ENCODE results near the gene ZBTB12. TPM values are rescaled to one million over a fixed set of nuclear protein-coding genes. Genes with fewer than 3 reads are reported as not detected.

The ZBTB12 gene
- total and polyA plus RNA-seq, 2 of the 4 experiments (the other 2 are of a cell fraction): 2.0 to 8.5 TPM

GRCh38 chr6:31899882-31900722 lies 1.8 kb downstream of the ZBTB12 start:
- in situ Hi-C loops (cut with MboI; ENCODE audit: low sequenced_read_pairs) (no loop called here), dilution Hi-C loops (cut with HindIII; ENCODE audit: low sequenced_read_pairs, unreplicated experiment) (no loop called here), intact Hi-C loops (cut with micrococcal nuclease) (loop anchor here (5.0 kb wide), 1 partner anchor 252 kb away; the partner anchor contains the start of genes PPT2 and PRRT1)
- no TSS peak for BruUV-seq (replicated peaks)
- Histone ChIP-seq H3K4ac (ENCODE audit: low read depth, low read length) (no peak overlapping the region), H3K9me3 (ENCODE audit: control insufficient read depth, insufficient read depth, low read length) (no peaks in the 10 kb centered on the region), H3K27ac (ENCODE audit: insufficient read depth, low read length) (no peak overlapping the region), H3K4me2 (ENCODE audit: low read depth, low read length) (no peak overlapping the region), H2AK5ac (ENCODE audit: low read depth, low read length) (0 out of 2 replicates have a peak overlapping the region, but pooled peaks have one; percentile 6), H3K23ac (ENCODE audit: low read depth, low read length) (no peak overlapping the region), H2AK9ac (replicated peaks; ENCODE audit: low read depth, low read length, poor library complexity) (no peak overlapping the region), H2BK120ac (ENCODE audit: low read depth, low read length) (no peak overlapping the region), H3K4me3 (ENCODE audit: insufficient read depth, low read depth, low read length) (no peak overlapping the region), H3K27me3 (ENCODE audit: control insufficient read depth, insufficient read depth, low read length) (no peaks in the 10 kb centered on the region), H2BK5ac (ENCODE audit: low read depth, low read length, poor library complexity, severe bottlenecking) (no peak overlapping the region), H2BK20ac (ENCODE audit: low read depth, low read length) (no peak overlapping the region), H4K5ac (ENCODE audit: low read depth, low read length) (no peak overlapping the region), H3K56ac (ENCODE audit: extremely low read depth, insufficient read depth, low read length) (no peak overlapping the region), H3K9ac (ENCODE audit: low read depth, low read length) (no peak overlapping the region), H3K14ac (replicated peaks; ENCODE audit: low read depth, low read length) (no peak overlapping the region), H2BK15ac (ENCODE audit: low read depth, low read length) (no peak overlapping the region), H2AFZ (replicated peaks; ENCODE audit: low read length, poor library complexity) (no peak overlapping the region), H4K20me1 (ENCODE audit: insufficient read depth, low read length) (peaks cover 7% of the 10 kb centered on the region), H3K9me1 (ENCODE audit: insufficient read depth, low read length) (peaks cover 5% of the 10 kb centered on the region; the same call in 1 of the 2 replicates), H4K8ac (ENCODE audit: low read depth in 2 of 2, low read length in 2 of 2) (no peak overlapping the region), H4K91ac (ENCODE audit: insufficient read depth, low read depth, low read length) (no peak overlapping the region), H3K18ac (ENCODE audit: low read depth, low read length) (no peak overlapping the region), H3K4me1 (ENCODE audit: control insufficient read depth, insufficient read depth, low read length) (peaks cover 12% of the 10 kb centered on the region), H3K79me1 (ENCODE audit: low read depth in 1 of 2, low read length in 2 of 2) (peaks cover 20 to 52% of the 10 kb centered on the region in 2 experiments; a peak in 3 of 4 replicates), H3K36me3 (ENCODE audit: control insufficient read depth, insufficient read depth, low read length) (peaks cover 8% of the 10 kb centered on the region; the same call in 1 of the 2 replicates)
- POLR2A ChIA-PET (ENCODE audit: unreplicated experiment): no interaction called here
- 87% methylated on average over 19 of the region's 49 CpGs; no CpG with 5 or more reads in 1 of the 2 experiments for WGBS, 2 experiments (ENCODE audit: extremely low coverage in 2 of 2, insufficient read length in 1 of 2)
- TF ChIP-seq CTCF (conservative IDR thresholded peaks at IDR 0.05; ENCODE audit: low read depth, low read length) (no peak), USF2 (IDR thresholded peaks at IDR 0.05; ENCODE audit: low read depth, low read length) (no peak), MAFK (IDR thresholded peaks at IDR 0.05; ENCODE audit: low read depth, low read length) (no peak), RFX5 (IDR thresholded peaks at IDR 0.05; ENCODE audit: low read depth, low read length) (no peak)
- ATAC-seq (ENCODE audit: low read depth) (no peak), DNase-seq (no peak)
- CTCF ChIA-PET: no interaction called here

Measured in IMR-90 (cell line).